Measurements from ENCODE around the gene ACVRL1. TPM values are rescaled to one million over a fixed set of nuclear protein-coding genes. Genes with fewer than 3 reads are reported as not detected.

ACVRL1 gene
- total RNA-seq, 1 donor from 2014 or later, result 680 TPM

- no peak for DNase-seq
Measured at GRCh38 chr12:51900323-51900889, 6.9 kb upstream of the ACVRL1 start.

GRCh38 chr12:51901121-51901817 lies 6.0 kb upstream of the ACVRL1 start:
- DNase-seq, result no peak

GRCh38 chr12:51901881-51902280 lies 5.4 kb upstream of the ACVRL1 start:
- DNase-seq, result no peak

GRCh38 chr12:51904951-51905470 lies 2.3 kb upstream of the ACVRL1 start:
- DNase-seq, result peak; percentile 57

- DNase-seq, result peak; percentile 94
Measured at GRCh38 chr12:51905471-51906429, 1.6 kb upstream of the ACVRL1 start.

- DNase-seq, result no peak
Measured at GRCh38 chr12:51906430-51907082, 748 bp upstream of the ACVRL1 start.

- no peak for DNase-seq
Measured at GRCh38 chr12:51907856-51908425, 637 bp downstream of the ACVRL1 start.

- no peak for DNase-seq
Measured at GRCh38 chr12:51908876-51909592, 1.7 kb downstream of the ACVRL1 start.

GRCh38 chr12:51910168-51910567 lies 2.9 kb downstream of the ACVRL1 start:
- no peak for DNase-seq

- DNase-seq, result peak; percentile 59
Measured at GRCh38 chr12:51910691-51911090, 3.4 kb downstream of the ACVRL1 start.

- no peak for DNase-seq
Measured at GRCh38 chr12:51911307-51911706, 4.0 kb downstream of the ACVRL1 start.

- peak; percentile 86 for DNase-seq
Measured at GRCh38 chr12:51911788-51912711, 4.7 kb downstream of the ACVRL1 start.

- no peak for DNase-seq
Measured at GRCh38 chr12:51913071-51914033, 6.0 kb downstream of the ACVRL1 start.

GRCh38 chr12:51914034-51914923 lies 7.0 kb downstream of the ACVRL1 start:
- DNase-seq, result no peak

- no peak for DNase-seq
Measured at GRCh38 chr12:51915003-51915625, 7.8 kb downstream of the ACVRL1 start.

- no peak for DNase-seq
Measured at GRCh38 chr12:51915951-51916350, 8.6 kb downstream of the ACVRL1 start.

- no peak for DNase-seq
Measured at GRCh38 chr12:51917041-51917590, 9.8 kb downstream of the ACVRL1 start.
